Ishikawa (cell line): ENCODE results near the gene RLF.

Experiments
- CEBPB ChIP-seq: IDR thresholded peaks from 2 replicates; pipeline ENCODE4 v1.6.1; 2012
- CREB1 ChIP-seq: IDR thresholded peaks from 2 replicates; pipeline ENCODE4 v1.6.1; 2012; ENCODE audit warnings: low read depth
- MAX ChIP-seq: IDR thresholded peaks from 2 replicates; pipeline ENCODE4 v1.6.1; 2012
- NFIC ChIP-seq: IDR thresholded peaks from 2 replicates; pipeline ENCODE4 v1.6.1; 2012
- RAD21 ChIP-seq: IDR thresholded peaks from 2 replicates; pipeline ENCODE4 v1.6.1; 2012; ENCODE audit warnings: low read depth
- REST ChIP-seq: IDR thresholded peaks from 2 replicates; pipeline ENCODE4 v1.6.1; 2012; ENCODE audit warnings: low read depth, mild to moderate bottlenecking
- TCF12 ChIP-seq: IDR thresholded peaks from 2 replicates; pipeline ENCODE4 v1.6.1; 2012; ENCODE audit warnings: low read depth
- YY1 ChIP-seq: IDR thresholded peaks from 2 replicates; pipeline ENCODE4 v1.6.1; 2012; ENCODE audit warnings: low read depth

DNA sequence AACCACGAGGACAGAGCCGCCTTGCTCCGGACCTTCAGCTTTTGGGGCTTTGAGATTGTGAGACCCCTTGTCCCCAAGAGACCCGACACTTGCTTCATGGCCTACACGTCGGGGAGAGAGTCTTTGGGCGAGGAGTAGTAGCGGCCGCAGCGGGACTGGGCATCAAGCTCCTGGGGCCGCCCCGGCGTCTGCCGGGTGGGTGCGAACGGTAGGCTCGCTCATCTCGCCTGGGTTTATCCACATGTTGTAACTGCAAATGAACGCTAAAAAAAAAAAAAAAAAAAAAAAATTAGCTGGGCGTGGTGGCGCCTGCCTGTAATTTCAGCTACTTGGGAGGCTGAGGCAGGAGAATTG lies 27.9 kb upstream of the RLF start:
- TF ChIP-seq RAD21 = no peak
- TF ChIP-seq YY1 = no peak
- TF ChIP-seq REST = no peak
- no peak for TF ChIP-seq CEBPB
- TF ChIP-seq CREB1 = no peak
- no peak for TF ChIP-seq MAX
- no peak for TF ChIP-seq NFIC
- TF ChIP-seq TCF12 = no peak
